ENCODE results near the gene SYT13. TPM values are rescaled to one million over a fixed set of nuclear protein-coding genes. Genes with fewer than 3 reads are reported as not detected.
A peak's percentile ranks its signal among the peaks of the same experiment; 100 is the strongest.

The SYT13 gene
- total RNA-seq, 1 experiment from 2014 or later: 1.4 TPM

GRCh38 chr11:45331839-45332238 lies 45.7 kb upstream of the SYT13 start:
- Histone ChIP-seq H3K27ac (ENCODE audit: low read depth, low read length) (no peak overlapping the region), H4K20me1 (ENCODE audit: insufficient read depth) (no peaks in the 10 kb centered on the region), H3K36me3 (ENCODE audit: control insufficient read depth in 1 of 2, insufficient read depth in 2 of 2, low read length in 2 of 2) (no peaks in the 10 kb centered on the region), H3K79me2 (ENCODE audit: insufficient read depth, low read length) (no peaks in the 10 kb centered on the region), H3K9ac (ENCODE audit: low read length) (no peak overlapping the region), H3K27me3 (ENCODE audit: insufficient read depth, low read length) (no peaks in the 10 kb centered on the region), H3K4me3 (replicated peaks in 1 of 2; ENCODE audit: low read depth in 1 of 2, low read length in 2 of 2) (no peak overlapping the region), H3K9me2 (ENCODE audit: insufficient read depth) (no peaks in the 10 kb centered on the region), H2AFZ (ENCODE audit: low read depth, low read length, poor library complexity, severe bottlenecking) (peak overlapping the region; percentile 72), H3K4me1 (ENCODE audit: control insufficient read depth in 1 of 2, insufficient read depth in 2 of 2, low read length in 2 of 2) (peaks cover 6 to 16% of the 10 kb centered on the region in 2 experiments; a peak in 3 of 4 replicates), H3K4me2 (ENCODE audit: low read length) (peak overlapping the region; percentile 26), H3K9me3 (ENCODE audit: control insufficient read depth in 1 of 2, insufficient read depth in 1 of 2, low read depth in 1 of 2, low read length in 2 of 2) (no peaks in the 10 kb centered on the region)
- ATAC-seq: no peak
- DNase-seq (ENCODE audit: low read depth, low spot score): no peak
- intact Hi-C loops (cut with micrococcal nuclease): loop anchor here (1.0 to 5.0 kb wide), 3 partner anchors 80 to 396 kb away; no protein-coding TSS in a partner anchor
- no TSS peak for BruUV-seq (replicated peaks)
- ChIA-PET RAD21 (ENCODE audit: low non-redundant PET in 1 of 2, low total read pairs in 2 of 2, uncharacterized antibody in 2 of 2, unreplicated experiment in 2 of 2) (interaction anchor here (0.6 to 2.0 kb wide), 3 partner anchors 221 to 223 kb away, joined by 3 to 11 read pairs (median 3); no protein-coding TSS in a partner anchor), CTCF (interaction anchor here (0.6 to 2.3 kb wide), 5 partner anchors 9 to 227 kb away, joined by 3 to 52 read pairs (median 4); no protein-coding TSS in a partner anchor), POLR2A (no interaction called here)
- TF ChIP-seq FOSL1 (IDR thresholded peaks at IDR 0.05; ENCODE audit: low read depth): no peak
- TF ChIP-seq EZH2 (IDR thresholded peaks at IDR 0.05): no peak
- TF ChIP-seq SRF (IDR thresholded peaks at IDR 0.05; ENCODE audit: low read depth): no peak
- no peak for TF ChIP-seq CEBPB (IDR thresholded peaks at IDR 0.05; ENCODE audit: low read depth)
- TF ChIP-seq EZH2phosphoT487 (IDR thresholded peaks at IDR 0.05; ENCODE audit: borderline replicate concordance): no peak
- no peak for TF ChIP-seq ELF1 (IDR thresholded peaks at IDR 0.05; ENCODE audit: borderline replicate concordance, low read depth)
- no peak for TF ChIP-seq TCF7L2 (IDR thresholded peaks at IDR 0.05; ENCODE audit: borderline replicate concordance, extremely low read depth, insufficient read depth, insufficient read length)
- no peak for TF ChIP-seq SIN3A (IDR thresholded peaks at IDR 0.05; ENCODE audit: low read depth)
- no peak for TF ChIP-seq ZNF274 (IDR thresholded peaks at IDR 0.05; ENCODE audit: low read depth, low read length)
- TF ChIP-seq MAX (IDR thresholded peaks at IDR 0.05): no peak

GRCh38 chr11:45328726-45329125 lies 42.6 kb upstream of the SYT13 start:
- H3K9me3 ChIP-seq (ENCODE audit: control insufficient read depth in 1 of 2, insufficient read depth in 1 of 2, low read depth in 1 of 2, low read length in 2 of 2): no peaks in the 10 kb centered on the region
- H3K36me3 ChIP-seq (ENCODE audit: control insufficient read depth in 1 of 2, insufficient read depth in 2 of 2, low read length in 2 of 2): no peaks in the 10 kb centered on the region
- CTCF ChIA-PET: interaction anchor here (2.0 kb wide), 1 partner anchor 218 kb away, joined by 6 read pairs; no protein-coding TSS in a partner anchor
- 0 out of 2 replicates have a peak, but pooled peaks cover 2% of the 10 kb centered on the region for H3K9me2 ChIP-seq (ENCODE audit: insufficient read depth)
- ATAC-seq (no peak), DNase-seq (ENCODE audit: low read depth, low spot score) (no peak)
- no TSS peak for BruUV-seq (replicated peaks)
- no peak overlapping the region for H3K9ac ChIP-seq (ENCODE audit: low read length)
- H3K79me2 ChIP-seq (ENCODE audit: insufficient read depth, low read length): no peaks in the 10 kb centered on the region
- no peak overlapping the region for H3K4me2 ChIP-seq (ENCODE audit: low read length)
- H2AFZ ChIP-seq (ENCODE audit: low read depth, low read length, poor library complexity, severe bottlenecking): no peak overlapping the region
- intact Hi-C loops (cut with micrococcal nuclease): no loop called here
- H3K4me1 ChIP-seq (ENCODE audit: control insufficient read depth in 1 of 2, insufficient read depth in 2 of 2, low read length in 2 of 2): peaks cover 0 to 8% of the 10 kb centered on the region in 2 experiments; a peak in 1 of 4 replicates
- RAD21 ChIA-PET (ENCODE audit: low non-redundant PET in 1 of 2, low total read pairs in 2 of 2, uncharacterized antibody in 2 of 2, unreplicated experiment in 2 of 2): no interaction called here
- no peaks in the 10 kb centered on the region for H4K20me1 ChIP-seq (ENCODE audit: insufficient read depth)
- no peak overlapping the region for H3K4me3 ChIP-seq (replicated peaks in 1 of 2; ENCODE audit: low read depth in 1 of 2, low read length in 2 of 2)
- H3K27me3 ChIP-seq (ENCODE audit: insufficient read depth, low read length): no peaks in the 10 kb centered on the region
- POLR2A ChIA-PET: no interaction called here
- no peak overlapping the region for H3K27ac ChIP-seq (ENCODE audit: low read depth, low read length)
- TF ChIP-seq FOSL1 (IDR thresholded peaks at IDR 0.05; ENCODE audit: low read depth): no peak
- no peak for TF ChIP-seq ATF3 (IDR thresholded peaks at IDR 0.05)
- no peak for TF ChIP-seq TCF7L2 (IDR thresholded peaks at IDR 0.05; ENCODE audit: borderline replicate concordance, extremely low read depth, insufficient read depth, insufficient read length)
- TF ChIP-seq REST (IDR thresholded peaks at IDR 0.05; ENCODE audit: low read depth): no peak
- no peak for TF ChIP-seq CTCF (IDR thresholded peaks at IDR 0.05 in 2 of 3, conservative IDR thresholded peaks at IDR 0.05 in 1 of 3; ENCODE audit: borderline replicate concordance in 1 of 3, insufficient read depth in 1 of 3, low read depth in 2 of 3, low read length in 2 of 3)
- TF ChIP-seq POLR2A (IDR thresholded peaks at IDR 0.05; ENCODE audit: borderline replicate concordance, extremely low read depth, insufficient read depth, insufficient read length): no peak
- no peak for TF ChIP-seq CBX3 (IDR thresholded peaks at IDR 0.05; ENCODE audit: low read depth)
